Measurements from ENCODE around the gene NXNL1.

Gene NXNL1

DNA sequence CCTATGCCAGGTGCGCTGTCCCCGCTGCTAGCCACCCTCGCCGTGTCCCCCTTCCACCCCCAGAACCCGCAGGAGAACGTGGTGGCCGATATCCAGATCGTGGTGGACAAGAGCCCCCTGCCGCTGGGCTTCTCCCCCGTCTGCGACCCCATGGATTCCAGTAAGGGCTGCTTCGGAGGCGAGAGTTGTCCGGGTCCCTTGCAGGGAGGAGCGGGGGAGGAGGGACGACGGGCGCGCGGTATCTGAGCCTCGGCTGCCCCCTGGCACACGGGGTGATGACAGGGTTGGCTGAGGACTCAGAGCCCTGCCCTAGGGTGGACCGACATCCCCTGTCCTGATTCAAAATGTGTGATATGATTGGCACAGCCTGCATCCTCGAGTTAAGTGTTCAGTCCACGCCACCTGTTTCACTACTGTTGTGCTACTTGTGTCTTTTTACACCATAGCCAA, 40.2 kb downstream of the NXNL1 start:
- H3F3A ChIP-seq (ENCODE audit: control insufficient read depth, insufficient read depth), result peaks cover 5% of the 10 kb centered on the region; the same call in 1 of the 2 replicates
- TF ChIP-seq EZH2phosphoT487 (IDR thresholded peaks at IDR 0.05; ENCODE audit: borderline replicate concordance, low read length) (no peak), CTCF (IDR thresholded peaks at IDR 0.05; ENCODE audit: low read depth, low read length, poor library complexity, severe bottlenecking) (no peak)
- no peaks in the 10 kb centered on the region for H3K9me2 ChIP-seq (replicated peaks; ENCODE audit: control insufficient read depth, low read length)
- H3K4me2 ChIP-seq (ENCODE audit: low read length), result peak overlapping the region; percentile 94
- peaks cover 16% of the 10 kb centered on the region for H3K79me2 ChIP-seq (ENCODE audit: control insufficient read depth, low read length)
- no peaks in the 10 kb centered on the region for H3K27me3 ChIP-seq (ENCODE audit: control insufficient read depth, low read length)
- no peaks in the 10 kb centered on the region for H3K9me3 ChIP-seq (ENCODE audit: control insufficient read depth, insufficient read depth, low read length)
- H3K4me1 ChIP-seq (ENCODE audit: control insufficient read depth, low read length), result peaks cover 33% of the 10 kb centered on the region
- H4K20me1 ChIP-seq (ENCODE audit: control insufficient read depth, insufficient read depth, low read depth, low read length), result no peaks in the 10 kb centered on the region
- no peak overlapping the region for H3K27ac ChIP-seq (ENCODE audit: low read depth, low read length)
- H3K4me3 ChIP-seq (ENCODE audit: low read length), result peak overlapping the region; percentile 81
- peaks cover 8% of the 10 kb centered on the region for H3K36me3 ChIP-seq (ENCODE audit: control insufficient read depth, low read length)

DNA sequence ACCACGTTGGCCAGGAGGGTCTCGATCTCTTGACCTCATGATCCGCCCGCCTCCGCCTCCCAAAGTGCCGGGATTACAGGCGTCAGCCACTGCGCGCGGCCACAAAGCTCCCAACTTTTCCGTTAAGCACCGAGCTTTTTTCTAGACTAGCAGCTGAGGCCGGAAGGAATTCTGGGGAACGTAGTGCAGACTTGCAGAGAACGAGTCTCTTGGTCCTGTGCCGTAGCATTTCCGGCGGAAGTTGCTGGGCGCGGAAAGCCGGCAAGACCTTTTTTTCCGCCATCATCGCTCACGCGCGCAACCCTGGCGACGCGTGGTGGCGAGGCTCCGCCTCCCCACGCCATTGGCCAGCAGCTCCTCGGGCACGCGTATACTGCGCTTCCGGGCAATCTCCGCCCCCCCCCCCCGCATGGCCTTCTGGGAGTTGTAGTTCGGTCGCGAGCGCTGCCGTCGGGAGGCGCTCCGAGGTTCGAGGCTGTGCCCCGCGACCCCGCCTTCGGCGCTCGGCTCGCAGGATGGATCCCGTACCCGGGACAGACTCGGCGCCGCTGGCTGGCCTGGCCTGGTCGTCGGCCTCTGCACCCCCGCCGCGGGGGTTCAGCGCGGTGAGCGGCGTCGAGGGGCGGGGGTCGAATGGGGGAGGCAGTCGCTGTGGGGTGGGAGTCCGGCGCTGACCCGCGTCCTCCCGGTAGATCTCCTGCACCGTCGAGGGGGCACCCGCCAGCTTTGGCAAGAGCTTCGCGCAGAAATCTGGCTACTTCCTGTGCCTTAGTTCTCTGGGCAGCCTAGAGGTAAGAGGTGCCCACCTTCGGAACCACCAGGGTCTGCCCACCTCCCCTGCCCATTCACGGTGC, 40.9 kb downstream of the NXNL1 start, which contains the start of gene MVB12A:
Gene MVB12A, plus strand, starts transcription at position 427 of the 854 bp plus-strand sequence. Its CDS starts 89 bp downstream, at position 516.
- Histone ChIP-seq H3K4me2 (ENCODE audit: low read length) (peak within 1 kb of the TSS; percentile 94), H4K20me1 (ENCODE audit: control insufficient read depth, insufficient read depth, low read depth, low read length) (no peaks in the 10 kb centered on the region), H3K9me3 (ENCODE audit: control insufficient read depth, insufficient read depth, low read length) (no peaks in the 10 kb centered on the region), H3K79me2 (ENCODE audit: control insufficient read depth, low read length) (peaks cover 19% of the 10 kb centered on the region), H3K27me3 (ENCODE audit: control insufficient read depth, low read length) (no peaks in the 10 kb centered on the region), H3K36me3 (ENCODE audit: control insufficient read depth, low read length) (peaks cover 15% of the 10 kb centered on the region), H3K4me1 (ENCODE audit: control insufficient read depth, low read length) (peaks cover 29% of the 10 kb centered on the region), H3K27ac (ENCODE audit: low read depth, low read length) (peak within 1 kb of the TSS; percentile 56), H3K4me3 (ENCODE audit: low read length) (peak within 1 kb of the TSS; percentile 81), H3F3A (ENCODE audit: control insufficient read depth, insufficient read depth) (peaks cover 5% of the 10 kb centered on the region; the same call in 1 of the 2 replicates), H3K9me2 (replicated peaks; ENCODE audit: control insufficient read depth, low read length) (no peaks in the 10 kb centered on the region)
- TF ChIP-seq CTCF (IDR thresholded peaks at IDR 0.05; ENCODE audit: low read depth, low read length, poor library complexity, severe bottlenecking) (no peak), EZH2phosphoT487 (IDR thresholded peaks at IDR 0.05; ENCODE audit: borderline replicate concordance, low read length) (no peak)

- Histone ChIP-seq H3K4me1 (ENCODE audit: control insufficient read depth, low read length) (peaks cover 24% of the 10 kb centered on the region), H3K36me3 (ENCODE audit: control insufficient read depth, low read length) (peaks cover 21% of the 10 kb centered on the region), H3K9me2 (replicated peaks; ENCODE audit: control insufficient read depth, low read length) (no peaks in the 10 kb centered on the region), H3K4me2 (ENCODE audit: low read length) (peak overlapping the region; percentile 80), H3K27ac (ENCODE audit: low read depth, low read length) (peak overlapping the region; percentile 56), H3K27me3 (ENCODE audit: control insufficient read depth, low read length) (no peaks in the 10 kb centered on the region), H4K20me1 (ENCODE audit: control insufficient read depth, insufficient read depth, low read depth, low read length) (no peaks in the 10 kb centered on the region), H3K9me3 (ENCODE audit: control insufficient read depth, insufficient read depth, low read length) (no peaks in the 10 kb centered on the region), H3K4me3 (ENCODE audit: low read length) (peak overlapping the region; percentile 81), H3F3A (ENCODE audit: control insufficient read depth, insufficient read depth) (peaks cover 5% of the 10 kb centered on the region; the same call in 1 of the 2 replicates), H3K79me2 (ENCODE audit: control insufficient read depth, low read length) (peaks cover 23% of the 10 kb centered on the region)
- TF ChIP-seq CTCF (IDR thresholded peaks at IDR 0.05; ENCODE audit: low read depth, low read length, poor library complexity, severe bottlenecking) (no peak), EZH2phosphoT487 (IDR thresholded peaks at IDR 0.05; ENCODE audit: borderline replicate concordance, low read length) (no peak)
Observed at GRCh38 chr19:17419154-17419620, 41.5 kb downstream of the NXNL1 start.

Data from DOHH2 (cell line).